Mesothelial cell of epicardium (in vitro differentiated cells): ENCODE data around the gene ASPSCR1. TPM values are rescaled to one million over a fixed set of nuclear protein-coding genes. Genes with fewer than 3 reads are reported as not detected.

Source experiments
- DNase-seq, 2 experiments: peaks; one replicate each; pipeline ENCODE4 v3.0.0; 2021; ENCODE audit warnings: low spot score in 2 of 2; ENCODE audit not compliant: unreplicated experiment in 2 of 2
- H3K27ac Mint-ChIP-seq: 2 replicates; pipeline ENCODE4 v1.8.0; 2021; ENCODE audit warnings: mixed read lengths
- H3K27me3 Mint-ChIP-seq: 2 replicates; pipeline ENCODE4 v1.8.0; 2021; ENCODE audit warnings: low read depth, mixed read lengths
- H3K36me3 Mint-ChIP-seq: 2 replicates; pipeline ENCODE4 v1.8.0; 2021; ENCODE audit warnings: mixed read lengths
- H3K4me1 Mint-ChIP-seq: 2 replicates; pipeline ENCODE4 v1.8.0; 2021; ENCODE audit warnings: mixed read lengths
- H3K4me3 Mint-ChIP-seq: 2 replicates; pipeline ENCODE4 v1.8.0; 2021; ENCODE audit warnings: mild to moderate bottlenecking, moderate library complexity, mixed read lengths
- H3K9me3 Mint-ChIP-seq: 2 replicates; pipeline ENCODE4 v1.8.0; 2021; ENCODE audit warnings: mixed read lengths
- total RNA-seq: library from RNA; stranded (reverse); gene quantifications from 3 replicates; pipeline ENCODE4 v1.2.1, GENCODE V29; 2021
- TF ChIP-seq, protein P1 (sequence below): fragments of 200-600 bp; sonication (generic); IDR thresholded peaks from one replicate; pipeline ENCODE4 v1.5.0; 2021; ENCODE audit warnings: antibody characterized with exemption; ENCODE audit not compliant: unreplicated experiment

Gene ASPSCR1
- total RNA-seq, 1 donor from 2014 or later, result 50.5 TPM

DNA sequence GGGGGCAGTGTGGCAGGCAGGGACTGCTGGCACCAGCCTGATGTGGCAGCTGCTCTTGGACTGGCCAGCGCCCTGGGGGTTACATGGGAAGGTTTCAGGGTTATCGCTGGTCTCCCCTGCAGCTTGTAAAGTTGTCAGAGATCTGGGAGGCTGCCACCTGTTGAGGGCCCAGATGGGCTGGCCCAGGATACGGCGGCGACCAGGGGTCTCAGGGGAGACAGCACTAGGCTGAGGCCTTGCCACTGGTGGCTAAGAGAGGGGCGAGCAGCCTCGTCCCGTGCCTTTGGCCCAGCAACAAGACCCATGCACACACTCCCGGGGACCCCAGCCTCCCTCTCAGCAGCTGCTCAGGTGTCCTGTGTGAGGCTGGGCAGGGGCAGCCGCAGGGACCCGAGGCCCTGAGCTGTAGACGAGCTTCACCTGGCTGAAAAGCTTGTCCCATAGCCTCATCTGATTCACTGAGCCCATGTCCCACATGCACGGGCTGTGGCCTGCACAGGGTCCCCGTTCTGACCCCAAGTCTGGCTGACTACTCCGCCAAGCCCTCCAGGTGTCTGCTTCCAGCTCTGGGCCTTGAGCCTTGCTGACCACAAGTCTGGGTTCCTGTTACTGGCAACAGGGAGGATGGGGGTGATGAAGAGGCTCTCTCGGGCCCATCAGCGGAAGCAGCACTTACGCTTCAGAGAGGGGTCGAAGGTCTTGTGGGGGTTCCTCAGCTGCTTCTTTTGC lies 82.0 kb downstream of the ASPSCR1 start:
- DNase-seq, result no peak
- no peak overlapping the region for H3K27ac Mint-ChIP-seq
- no peak overlapping the region for H3K4me3 Mint-ChIP-seq
- TF ChIP-seq, protein P1, sequence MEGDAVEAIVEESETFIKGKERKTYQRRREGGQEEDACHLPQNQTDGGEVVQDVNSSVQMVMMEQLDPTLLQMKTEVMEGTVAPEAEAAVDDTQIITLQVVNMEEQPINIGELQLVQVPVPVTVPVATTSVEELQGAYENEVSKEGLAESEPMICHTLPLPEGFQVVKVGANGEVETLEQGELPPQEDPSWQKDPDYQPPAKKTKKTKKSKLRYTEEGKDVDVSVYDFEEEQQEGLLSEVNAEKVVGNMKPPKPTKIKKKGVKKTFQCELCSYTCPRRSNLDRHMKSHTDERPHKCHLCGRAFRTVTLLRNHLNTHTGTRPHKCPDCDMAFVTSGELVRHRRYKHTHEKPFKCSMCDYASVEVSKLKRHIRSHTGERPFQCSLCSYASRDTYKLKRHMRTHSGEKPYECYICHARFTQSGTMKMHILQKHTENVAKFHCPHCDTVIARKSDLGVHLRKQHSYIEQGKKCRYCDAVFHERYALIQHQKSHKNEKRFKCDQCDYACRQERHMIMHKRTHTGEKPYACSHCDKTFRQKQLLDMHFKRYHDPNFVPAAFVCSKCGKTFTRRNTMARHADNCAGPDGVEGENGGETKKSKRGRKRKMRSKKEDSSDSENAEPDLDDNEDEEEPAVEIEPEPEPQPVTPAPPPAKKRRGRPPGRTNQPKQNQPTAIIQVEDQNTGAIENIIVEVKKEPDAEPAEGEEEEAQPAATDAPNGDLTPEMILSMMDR, result no peak
- no peaks in the 10 kb centered on the region for H3K27me3 Mint-ChIP-seq
- H3K9me3 Mint-ChIP-seq, result no peaks in the 10 kb centered on the region
- peaks cover 5% of the 10 kb centered on the region for H3K36me3 Mint-ChIP-seq
- no peaks in the 10 kb centered on the region for H3K4me1 Mint-ChIP-seq

DNA sequence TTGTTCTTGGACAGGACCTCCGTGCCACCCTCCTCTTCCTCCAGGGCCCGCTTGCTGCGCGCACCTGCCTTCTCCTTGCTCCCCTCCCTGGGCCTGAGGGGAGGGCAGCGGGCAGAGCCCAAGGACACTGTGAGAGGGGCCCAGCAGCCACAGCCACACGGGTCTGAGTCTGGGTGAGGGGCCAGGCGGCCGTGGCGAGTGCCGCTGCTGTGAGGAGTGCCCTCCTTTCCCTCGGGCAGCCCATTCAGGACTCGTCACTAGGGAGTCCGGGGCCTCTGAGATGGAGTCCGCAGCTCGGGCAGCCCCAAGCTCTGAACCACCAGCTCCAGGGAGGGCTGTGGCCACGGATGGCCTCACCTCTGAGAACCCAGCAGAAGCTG lies 82.6 kb downstream of the ASPSCR1 start:
- Mint-ChIP-seq H3K27ac (no peak overlapping the region), H3K4me1 (no peaks in the 10 kb centered on the region), H3K27me3 (no peaks in the 10 kb centered on the region), H3K36me3 (peaks cover 5% of the 10 kb centered on the region), H3K9me3 (no peaks in the 10 kb centered on the region), H3K4me3 (no peak overlapping the region)
- TF ChIP-seq, protein P1, result no peak
- no peak for DNase-seq

DNA sequence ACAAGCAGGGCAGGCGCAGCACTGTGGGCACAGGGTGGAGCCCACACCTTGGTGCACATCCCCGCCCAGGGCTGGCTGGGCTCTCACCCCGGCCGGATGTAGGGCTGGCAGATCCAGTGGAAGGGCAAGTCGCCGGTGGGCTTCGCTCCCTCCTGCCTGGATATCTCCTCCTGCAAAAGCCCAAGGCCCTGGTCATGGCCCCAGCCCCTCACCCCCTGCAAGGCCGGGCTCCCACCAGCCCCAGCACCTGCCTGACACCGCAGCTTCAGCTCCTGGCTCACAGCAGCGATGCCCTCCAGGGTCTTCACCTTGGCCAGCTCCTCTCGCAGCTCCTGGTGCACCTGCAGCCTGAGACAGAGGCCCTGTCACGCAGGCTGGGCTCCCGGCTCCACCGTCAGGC lies 83.2 kb downstream of the ASPSCR1 start:
- Mint-ChIP-seq H3K4me1 (no peaks in the 10 kb centered on the region), H3K36me3 (peaks cover 5% of the 10 kb centered on the region), H3K9me3 (no peaks in the 10 kb centered on the region), H3K27ac (no peak overlapping the region), H3K27me3 (no peaks in the 10 kb centered on the region), H3K4me3 (no peak overlapping the region)
- DNase-seq, result no peak
- TF ChIP-seq, protein P1, result no peak

- no peak for DNase-seq
- H3K27me3 Mint-ChIP-seq, result no peaks in the 10 kb centered on the region
- TF ChIP-seq, protein P1, result no peak
- no peak overlapping the region for H3K4me3 Mint-ChIP-seq
- H3K27ac Mint-ChIP-seq, result no peak overlapping the region
- H3K4me1 Mint-ChIP-seq, result no peaks in the 10 kb centered on the region
- peaks cover 5% of the 10 kb centered on the region for H3K36me3 Mint-ChIP-seq
- no peaks in the 10 kb centered on the region for H3K9me3 Mint-ChIP-seq
Observed at GRCh38 chr17:82061047-82061925, 83.9 kb downstream of the ASPSCR1 start.

GRCh38 chr17:82062076-82062983 lies 84.9 kb downstream of the ASPSCR1 start:
- Mint-ChIP-seq H3K4me1 (no peaks in the 10 kb centered on the region), H3K4me3 (peak overlapping the region; percentile 8), H3K27me3 (no peaks in the 10 kb centered on the region)

More at GRCh38 chr17:82062076-82062983, 84.9 kb downstream of the ASPSCR1 start:
- Mint-ChIP-seq H3K36me3 (peaks cover 5% of the 10 kb centered on the region), H3K9me3 (no peaks in the 10 kb centered on the region), H3K27ac (no peak overlapping the region)
- TF ChIP-seq, protein P1, result no peak
- no peak for DNase-seq
